CD14-positive monocyte (primary cell): ENCODE results near the gene EMC10. TPM values are rescaled to one million over a fixed set of nuclear protein-coding genes. Genes with fewer than 3 reads are reported as not detected.
A peak's percentile ranks its signal among the peaks of the same experiment; 100 is the strongest.

ENCODE experiments used
- DNase-seq, 3 donors: peaks; one replicate each; pipeline ENCODE4 v3.0.0-alpha.2; 2011 to 2022
- H2AFZ ChIP-seq: 2 replicates; pipeline ENCODE4 v1.6.0; 2012; ENCODE audit warnings: mild to moderate bottlenecking, low read depth, low read length, inconsistent platforms; ENCODE audit not compliant: insufficient read depth, poor library complexity, severe bottlenecking
- H3K27ac ChIP-seq, 2 donors: 1 replicate in 1 of 2; 2 replicates in 1 of 2; pipeline ENCODE4 v1.5.1; 2012 to 2013; ENCODE audit warnings: low read length in 2 of 2, control low read depth in 1 of 2, inconsistent platforms in 1 of 2, low read depth in 1 of 2, mild to moderate bottlenecking in 1 of 2
- H3K27me3 ChIP-seq, 2 donors: one replicate each; pipeline versions ENCODE4 v1.6.0 to v1.6.1; 2011 to 2013; ENCODE audit warnings: low read length in 2 of 2; ENCODE audit not compliant: control insufficient read depth in 2 of 2, insufficient read depth in 2 of 2
- H3K36me3 ChIP-seq, 2 donors: replicated peaks in 1 of 2; 1 replicate in 1 of 2; 2 replicates in 1 of 2; pipeline versions ENCODE4 v1.5.1 to v1.6.1; 2012 to 2013; ENCODE audit warnings: low read length in 2 of 2, control low read depth in 1 of 2, inconsistent platforms in 1 of 2, mild to moderate bottlenecking in 1 of 2; ENCODE audit not compliant: insufficient read depth in 2 of 2, control insufficient read depth in 1 of 2
- H3K4me1 ChIP-seq, 2 donors: 1 replicate in 1 of 2; 2 replicates in 1 of 2; pipeline versions ENCODE4 v1.5.1 to v1.6.1; 2012 to 2013; ENCODE audit warnings: low read length in 2 of 2, control low read depth in 1 of 2, inconsistent platforms in 1 of 2, mild to moderate bottlenecking in 1 of 2, moderate library complexity in 1 of 2; ENCODE audit not compliant: insufficient read depth in 2 of 2, control insufficient read depth in 1 of 2
- H3K4me2 ChIP-seq: replicated peaks from 2 replicates; pipeline ENCODE3; 2012; ENCODE audit warnings: low read length, moderate library complexity, mild to moderate bottlenecking; ENCODE audit not compliant: poor library complexity, severe bottlenecking; ENCODE audit errors: extremely low read depth
- H3K4me3 ChIP-seq, 3 experiments: fragments of 200-600 bp in 1 of 3; sonication (generic) in 1 of 3; replicated peaks in 1 of 3; 1 replicate in 2 of 3; 2 replicates in 1 of 3; pipeline ENCODE4 v1.5.1; 2011 to 2013; ENCODE audit warnings: low read length in 3 of 3, mild to moderate bottlenecking in 3 of 3, control low read depth in 2 of 3, low read depth in 2 of 3, inconsistent platforms in 1 of 3, moderate library complexity in 1 of 3
- H3K79me2 ChIP-seq: 2 replicates; pipeline ENCODE4 v1.6.0; 2012; ENCODE audit warnings: mild to moderate bottlenecking, control low read depth, inconsistent platforms, low read length, moderate library complexity; ENCODE audit not compliant: insufficient read depth
- H3K9ac ChIP-seq: 2 replicates; pipeline ENCODE4 v1.6.0; 2017; ENCODE audit warnings: low read length, mild to moderate bottlenecking; ENCODE audit not compliant: insufficient read depth, poor library complexity, severe bottlenecking
- H3K9me3 ChIP-seq, 2 donors: replicated peaks in 1 of 2; 1 replicate in 1 of 2; 2 replicates in 1 of 2; pipeline versions ENCODE4 v1.5.1 to v1.6.1; 2012 to 2013; ENCODE audit warnings: low read length in 2 of 2, control low read depth in 1 of 2; ENCODE audit not compliant: control insufficient read depth in 1 of 2, insufficient read depth in 1 of 2
- H4K20me1 ChIP-seq: 2 replicates; pipeline ENCODE4 v1.6.0; 2012; ENCODE audit warnings: mild to moderate bottlenecking, low read length, control low read depth, moderate library complexity; ENCODE audit not compliant: insufficient read depth
- H3K27ac Mint-ChIP-seq, 7 donors: one replicate each; pipeline ENCODE4 v1.8.0; 2020; ENCODE audit warnings: mild to moderate bottlenecking in 7 of 7, mixed read lengths in 7 of 7, moderate library complexity in 6 of 7, inconsistent platforms in 2 of 7
- H3K27me3 Mint-ChIP-seq, 3 donors: one replicate each; pipeline ENCODE4 v1.8.0; 2021 to 2022; ENCODE audit warnings: low read depth in 3 of 3, mild to moderate bottlenecking in 3 of 3, mixed read lengths in 3 of 3, moderate library complexity in 3 of 3, inconsistent platforms in 1 of 3
- H3K36me3 Mint-ChIP-seq, 2 donors: one replicate each; pipeline ENCODE4 v1.8.0; 2020; ENCODE audit warnings: mixed read lengths in 2 of 2, inconsistent platforms in 1 of 2, mild to moderate bottlenecking in 1 of 2
- H3K4me1 Mint-ChIP-seq: one replicate; pipeline ENCODE4 v1.8.0; 2020; ENCODE audit warnings: mild to moderate bottlenecking, mixed read lengths
- H3K4me3 Mint-ChIP-seq, 2 donors: one replicate each; pipeline ENCODE4 v1.8.0; 2020; ENCODE audit warnings: mild to moderate bottlenecking in 2 of 2, mixed read lengths in 2 of 2, moderate library complexity in 1 of 2
- H3K9me3 Mint-ChIP-seq, 7 donors: one replicate each; pipeline ENCODE4 v1.8.0; 2020 to 2022; ENCODE audit warnings: mixed read lengths in 7 of 7, mild to moderate bottlenecking in 6 of 7, moderate library complexity in 6 of 7, inconsistent platforms in 2 of 7
- WGBS: methylation state at CpG from one replicate; pipeline ENCODE4 v1.1.5; 2013; ENCODE audit warnings: missing lambda C conversion rate; ENCODE audit not compliant: insufficient coverage; 5-methylcytosine and 5-hydroxymethylcytosine counted together
- intact Hi-C, 2 donors: fragments of 100-400 bp; cut with micrococcal nuclease; formaldehyde crosslinking; loops; one replicate each; pipeline versions ENCODE4 v1.15.0 to v1.15.1; 2023
- polyA plus RNA-seq, 3 donors: library from polyadenylated mRNA; depleted of rRNA in 1 of 3; unstranded in 2 of 3; stranded (reverse) in 1 of 3; fragments of 300-500 nt in 2 of 3; fragments of >200 nt in 1 of 3; fragmentation: Illumina TruSeq in 2 of 3; gene quantifications; 1 replicate in 2 of 3; 2 replicates in 1 of 3; pipeline ENCODE4 v1.2.3, GENCODE V29; 2012 to 2021
- TF ChIP-seq, protein P1 (sequence below): fragments of 200-600 bp; IDR thresholded peaks from one replicate; pipeline ENCODE4 v1.8.0; 2022; ENCODE audit warnings: antibody characterized with exemption, mild to moderate bottlenecking

The EMC10 gene
- polyA plus RNA-seq, 3 donors, result 8.5 to 50.4 (median 9.3) TPM

- no peaks in the 10 kb centered on the region for H4K20me1 ChIP-seq
- H3K9ac ChIP-seq, result no peak overlapping the region
- H3K79me2 ChIP-seq, result peaks cover 4% of the 10 kb centered on the region
- DNase-seq, result no peak
- H3K27me3 ChIP-seq, result no peaks in the 10 kb centered on the region
- no peaks in the 10 kb centered on the region for H3K36me3 ChIP-seq
- H3K4me2 ChIP-seq, result no peak overlapping the region
- TF ChIP-seq, protein P1, sequence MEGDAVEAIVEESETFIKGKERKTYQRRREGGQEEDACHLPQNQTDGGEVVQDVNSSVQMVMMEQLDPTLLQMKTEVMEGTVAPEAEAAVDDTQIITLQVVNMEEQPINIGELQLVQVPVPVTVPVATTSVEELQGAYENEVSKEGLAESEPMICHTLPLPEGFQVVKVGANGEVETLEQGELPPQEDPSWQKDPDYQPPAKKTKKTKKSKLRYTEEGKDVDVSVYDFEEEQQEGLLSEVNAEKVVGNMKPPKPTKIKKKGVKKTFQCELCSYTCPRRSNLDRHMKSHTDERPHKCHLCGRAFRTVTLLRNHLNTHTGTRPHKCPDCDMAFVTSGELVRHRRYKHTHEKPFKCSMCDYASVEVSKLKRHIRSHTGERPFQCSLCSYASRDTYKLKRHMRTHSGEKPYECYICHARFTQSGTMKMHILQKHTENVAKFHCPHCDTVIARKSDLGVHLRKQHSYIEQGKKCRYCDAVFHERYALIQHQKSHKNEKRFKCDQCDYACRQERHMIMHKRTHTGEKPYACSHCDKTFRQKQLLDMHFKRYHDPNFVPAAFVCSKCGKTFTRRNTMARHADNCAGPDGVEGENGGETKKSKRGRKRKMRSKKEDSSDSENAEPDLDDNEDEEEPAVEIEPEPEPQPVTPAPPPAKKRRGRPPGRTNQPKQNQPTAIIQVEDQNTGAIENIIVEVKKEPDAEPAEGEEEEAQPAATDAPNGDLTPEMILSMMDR, result no peak
- H3K36me3 Mint-ChIP-seq, result peaks cover 13% of the 10 kb centered on the region in 2 donors
- H3K27ac ChIP-seq, result no peak overlapping the region
- H3K4me1 ChIP-seq, result peaks cover 11 to 16% of the 10 kb centered on the region in 2 donors
- H3K4me1 Mint-ChIP-seq, result peaks cover 15% of the 10 kb centered on the region
- no peaks in the 10 kb centered on the region for H3K9me3 ChIP-seq
- no peak overlapping the region for H3K4me3 Mint-ChIP-seq
- H3K9me3 Mint-ChIP-seq, result no peaks in the 10 kb centered on the region
- no peak overlapping the region for H3K27ac Mint-ChIP-seq
- no peak overlapping the region for H2AFZ ChIP-seq
- intact Hi-C loops, result no loop called here
- H3K27me3 Mint-ChIP-seq, result peaks cover 0 to 5% (median 0%) of the 10 kb centered on the region in 3 donors
- H3K4me3 ChIP-seq, result no peak overlapping the region
- 100% methylated on average over 4 of the region's 8 CpGs for WGBS
Measured at GRCh38 chr19:50507376-50507775, 31.1 kb downstream of the EMC10 start.

DNA sequence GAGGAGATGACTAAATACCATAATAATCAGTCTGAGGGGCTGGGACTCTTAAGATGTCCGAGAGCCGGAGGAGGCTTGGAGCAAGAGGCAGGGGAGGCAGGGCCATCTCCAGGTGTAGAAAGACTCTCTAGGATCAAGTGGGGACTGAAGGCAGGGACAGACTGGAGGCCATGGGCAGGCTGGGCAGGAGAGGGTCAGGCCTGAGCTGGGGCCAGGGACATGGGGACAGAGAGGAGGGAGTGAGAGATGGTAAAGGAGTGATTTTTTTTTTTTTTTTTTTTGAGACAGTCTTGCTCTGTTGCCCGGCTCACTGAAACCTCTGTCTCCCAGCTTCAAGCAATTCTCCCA, 32.5 kb downstream of the EMC10 start:
- Mint-ChIP-seq H3K9me3 (no peaks in the 10 kb centered on the region), H3K27me3 (peaks cover 4 to 11% (median 8%) of the 10 kb centered on the region in 3 donors)

More for the DNA sequence above, 32.5 kb downstream of the EMC10 start:
- H3K79me2 ChIP-seq, result peaks cover 4% of the 10 kb centered on the region
- Mint-ChIP-seq H3K27ac (peak overlapping the region in 1 of 7 donors; percentile 15), H3K36me3 (peaks cover 13% of the 10 kb centered on the region in 2 donors), H3K4me1 (peaks cover 15% of the 10 kb centered on the region), H3K4me3 (no peak overlapping the region)
- H3K36me3 ChIP-seq, result no peaks in the 10 kb centered on the region
- peaks cover 0 to 2% of the 10 kb centered on the region in 2 donors for H3K27me3 ChIP-seq
- TF ChIP-seq, protein P1, result no peak
- WGBS, result 100% methylated on average over 2 of the region's 3 CpGs
- H4K20me1 ChIP-seq, result no peaks in the 10 kb centered on the region
- no peak overlapping the region for H2AFZ ChIP-seq
- H3K9me3 ChIP-seq, result no peaks in the 10 kb centered on the region
- H3K9ac ChIP-seq, result no peak overlapping the region
- DNase-seq, result no peak
- H3K4me1 ChIP-seq, result peaks cover 11 to 16% of the 10 kb centered on the region in 2 donors
- H3K27ac ChIP-seq, result no peak overlapping the region
- H3K4me2 ChIP-seq, result no peak overlapping the region
- intact Hi-C loops, result no loop called here
- H3K4me3 ChIP-seq, result no peak overlapping the region
